Gastroesophageal sphincter (tissue), 3 donors: Measurements from ENCODE around the gene INCENP.

ENCODE experiments used
- CTCF ChIP-seq, 4 experiments: fragments of 200-600 bp in 2 of 4; fragments of 450-650 bp in 2 of 4; sonication (generic) in 1 of 4; IDR thresholded peaks; one replicate each; pipeline ENCODE4 v1.5.1; 2017 to 2019; ENCODE audit warnings: antibody characterized with exemption in 4 of 4, mild to moderate bottlenecking in 2 of 4, moderate library complexity in 2 of 4
- EP300 ChIP-seq: sonication (generic); formaldehyde crosslinking; IDR thresholded peaks from one replicate; pipeline ENCODE4 v1.6.1; 2017; ENCODE audit warnings: antibody characterized with exemption, mild to moderate bottlenecking
- POLR2A ChIP-seq, 2 donors: fragments of 450-650 bp; IDR thresholded peaks; one replicate each; pipeline ENCODE4 v1.6.1; 2017; ENCODE audit warnings: antibody characterized with exemption in 2 of 2, mild to moderate bottlenecking in 2 of 2, moderate library complexity in 1 of 2
- POLR2AphosphoS5 ChIP-seq: sonication (generic); formaldehyde crosslinking; IDR thresholded peaks from one replicate; pipeline ENCODE4 v1.6.1; 2017; ENCODE audit warnings: antibody characterized with exemption

GRCh38 chr11:62142043-62142375, 18.2 kb downstream of the INCENP start:
- TF ChIP-seq CTCF (IDR thresholded peaks at IDR 0.05) (no peak), POLR2AphosphoS5 (no peak), POLR2A (IDR thresholded peaks at IDR 0.05) (no peak), EP300 (no peak)
